OCI-LY1 (cell line): ENCODE data around the gene NECAP2.
A peak's percentile ranks its signal among the peaks of the same experiment; 100 is the strongest.

Source experiments
- H2AFZ ChIP-seq: fragments of 200-600 bp; sonication (generic), shearing (Covaris generic); 2 replicates; pipeline ENCODE4 v1.6.0; 2014; ENCODE audit warnings: antibody characterized with exemption, mild to moderate bottlenecking, low read length
- H3F3A ChIP-seq: fragments of 200-600 bp; sonication (generic), shearing (Covaris generic); 2 replicates; pipeline ENCODE4 v1.6.0; 2014; ENCODE audit warnings: mild to moderate bottlenecking, antibody characterized with exemption, low read length, moderate library complexity; ENCODE audit not compliant: insufficient read depth
- H3K27ac ChIP-seq: fragments of 200-600 bp; sonication (generic); 2 replicates; pipeline ENCODE4 v1.5.1; 2014; ENCODE audit warnings: low read length, mixed run types, mild to moderate bottlenecking, low read depth; ENCODE audit not compliant: poor library complexity, severe bottlenecking
- H3K27me3 ChIP-seq: fragments of 200-600 bp; sonication (generic); 2 replicates; pipeline ENCODE4 v1.6.0; 2014; ENCODE audit warnings: antibody characterized with exemption, mild to moderate bottlenecking, low read length, moderate library complexity; ENCODE audit not compliant: insufficient read depth
- H3K36me3 ChIP-seq: fragments of 200-600 bp; sonication (generic); 2 replicates; pipeline ENCODE4 v1.6.1; 2014; ENCODE audit warnings: mild to moderate bottlenecking, antibody characterized with exemption, low read length, moderate library complexity, mixed read lengths; ENCODE audit not compliant: insufficient read depth
- H3K4me1 ChIP-seq: fragments of 200-600 bp; sonication (generic); 2 replicates; pipeline ENCODE4 v1.5.1; 2014; ENCODE audit warnings: mild to moderate bottlenecking, low read length, moderate library complexity; ENCODE audit not compliant: insufficient read depth, severe bottlenecking
- H3K4me2 ChIP-seq: fragments of 200-600 bp; sonication (generic), shearing (Covaris generic); 2 replicates; pipeline ENCODE4 v1.6.1; 2014; ENCODE audit warnings: low read length
- H3K4me3 ChIP-seq: fragments of 200-600 bp; sonication (generic); 2 replicates; pipeline ENCODE4 v1.5.1; 2014; ENCODE audit warnings: low read length, low read depth, mild to moderate bottlenecking, mixed read lengths; ENCODE audit not compliant: poor library complexity, severe bottlenecking
- H3K79me2 ChIP-seq: fragments of 200-600 bp; shearing (Covaris generic); 2 replicates; pipeline ENCODE4 v1.6.1; 2016; ENCODE audit warnings: mixed run types, low read length, mixed read lengths; ENCODE audit not compliant: insufficient read depth
- H3K9ac ChIP-seq: fragments of 200-600 bp; sonication (generic), shearing (Covaris generic); 2 replicates; pipeline ENCODE4 v1.6.1; 2014; ENCODE audit warnings: mild to moderate bottlenecking, low read length, mixed read lengths
- H3K9me2 ChIP-seq: fragments of 200-600 bp; sonication (generic), shearing (Covaris generic); 2 replicates; pipeline ENCODE4 v1.6.1; 2014; ENCODE audit warnings: low read depth, mild to moderate bottlenecking, low read length, mixed read lengths
- H3K9me3 ChIP-seq: fragments of 200-600 bp; shearing (Covaris generic); 2 replicates; pipeline ENCODE4 v1.6.1; 2014; ENCODE audit warnings: low read length, mixed read lengths
- H4K20me1 ChIP-seq: fragments of 200-600 bp; sonication (generic), shearing (Covaris generic); 2 replicates; pipeline ENCODE4 v1.6.0; 2016; ENCODE audit warnings: mild to moderate bottlenecking, low read length; ENCODE audit not compliant: insufficient read depth
- CTCF ChIP-seq: fragments of 200-600 bp; sonication (generic), shearing (Covaris generic); IDR thresholded peaks from 2 replicates; pipeline ENCODE4 v1.5.1; 2017; ENCODE audit warnings: mild to moderate bottlenecking, antibody characterized with exemption, low read length, moderate library complexity, mixed read lengths
- EZH2 ChIP-seq: fragments of 200-600 bp; sonication (generic), shearing (Covaris generic); IDR thresholded peaks from 2 replicates; pipeline ENCODE4 v1.8.0; 2017; ENCODE audit warnings: borderline replicate concordance, mixed run types, mild to moderate bottlenecking, antibody characterized with exemption, low read length, moderate library complexity, mixed read lengths

The NECAP2 gene

GRCh38 chr1:16441282-16441665 lies 750 bp downstream of the NECAP2 start:
- Histone ChIP-seq H3K4me2 (peak overlapping the region; percentile 97), H3K27ac (peak overlapping the region; percentile 41), H2AFZ (no peak overlapping the region), H3K4me3 (peak overlapping the region; percentile 94), H3K9me2 (no peaks in the 10 kb centered on the region), H3F3A (no peaks in the 10 kb centered on the region), H3K27me3 (no peaks in the 10 kb centered on the region), H4K20me1 (no peaks in the 10 kb centered on the region), H3K9ac (peak overlapping the region; percentile 89), H3K36me3 (peaks cover 23% of the 10 kb centered on the region; the same call in 1 of the 2 replicates), H3K9me3 (no peaks in the 10 kb centered on the region), H3K79me2 (peaks cover 7% of the 10 kb centered on the region; the same call in 1 of the 2 replicates), H3K4me1 (peaks cover 28% of the 10 kb centered on the region)
- no peak for TF ChIP-seq CTCF
- TF ChIP-seq EZH2 = no peak

GRCh38 chr1:16442265-16442664 lies 1.7 kb downstream of the NECAP2 start:
- Histone ChIP-seq H3K9me3 (no peaks in the 10 kb centered on the region), H3K79me2 (peaks cover 7% of the 10 kb centered on the region; the same call in 1 of the 2 replicates), H3K4me2 (peak overlapping the region; percentile 97), H3K4me1 (peaks cover 28% of the 10 kb centered on the region), H2AFZ (no peak overlapping the region), H3F3A (no peaks in the 10 kb centered on the region), H3K9me2 (no peaks in the 10 kb centered on the region), H3K4me3 (no peak overlapping the region), H3K9ac (no peak overlapping the region), H3K36me3 (peaks cover 26% of the 10 kb centered on the region; the same call in 1 of the 2 replicates), H3K27me3 (no peaks in the 10 kb centered on the region), H4K20me1 (no peaks in the 10 kb centered on the region), H3K27ac (peak overlapping the region; percentile 8)
- TF ChIP-seq CTCF (no peak), EZH2 (no peak)

GRCh38 chr1:16442941-16443340 lies 2.4 kb downstream of the NECAP2 start:
- peaks cover 7% of the 10 kb centered on the region; the same call in 1 of the 2 replicates for H3K79me2 ChIP-seq
- peaks cover 33% of the 10 kb centered on the region; the same call in 1 of the 2 replicates for H3K36me3 ChIP-seq
- no peaks in the 10 kb centered on the region for H4K20me1 ChIP-seq
- H3K27ac ChIP-seq = no peak overlapping the region
- no peaks in the 10 kb centered on the region for H3K27me3 ChIP-seq
- no peak for TF ChIP-seq EZH2
- H3F3A ChIP-seq = no peaks in the 10 kb centered on the region
- H3K4me3 ChIP-seq = no peak overlapping the region
- H2AFZ ChIP-seq = no peak overlapping the region
- H3K9ac ChIP-seq = no peak overlapping the region
- peaks cover 28% of the 10 kb centered on the region for H3K4me1 ChIP-seq
- H3K9me3 ChIP-seq = no peaks in the 10 kb centered on the region
- H3K9me2 ChIP-seq = no peaks in the 10 kb centered on the region
- H3K4me2 ChIP-seq = no peak overlapping the region
